IPS DF 6.9 (cell line): ENCODE data around the gene PLA2G15.

ENCODE experiments used
- DNase-seq: peaks from one replicate; pipeline ENCODE4 v3.0.0-alpha.2; 2013; ENCODE audit warnings: low read depth, low spot score
- H3K27ac ChIP-seq: one replicate; pipeline ENCODE4 v1.5.1; 2013; ENCODE audit warnings: low read length, control low read depth
- H3K27me3 ChIP-seq: 2 replicates; pipeline ENCODE4 v1.6.1; 2013; ENCODE audit warnings: mild to moderate bottlenecking, low read length; ENCODE audit not compliant: control insufficient read depth, insufficient read depth
- H3K36me3 ChIP-seq: 2 replicates; pipeline ENCODE4 v1.6.1; 2013; ENCODE audit warnings: low read length; ENCODE audit not compliant: control insufficient read depth, insufficient read depth
- H3K4me1 ChIP-seq: 2 replicates; pipeline ENCODE4 v1.6.1; 2013; ENCODE audit warnings: low read length; ENCODE audit not compliant: control insufficient read depth, insufficient read depth
- H3K4me3 ChIP-seq: 2 replicates; pipeline ENCODE4 v1.5.1; 2013; ENCODE audit warnings: mild to moderate bottlenecking, low read length
- H3K9me3 ChIP-seq: 2 replicates; pipeline ENCODE4 v1.6.1; 2013; ENCODE audit warnings: low read length, inconsistent platforms; ENCODE audit not compliant: control insufficient read depth, insufficient read depth
- WGBS: extraction: QIAGEN DNeasy Blood & Tissue Kit; methylation state at CpG from one replicate; pipeline ENCODE4 v1.1.7; 2013; ENCODE audit warnings: mixed read lengths, missing lambda C conversion rate; ENCODE audit not compliant: insufficient read length, insufficient coverage; 5-methylcytosine and 5-hydroxymethylcytosine counted together

Gene PLA2G15

GRCh38 chr16:68253721-68254120 is 8.5 kb downstream of the PLA2G15 start:
- Histone ChIP-seq H3K4me1 (no peaks in the 10 kb centered on the region), H3K4me3 (no peak overlapping the region), H3K27me3 (no peaks in the 10 kb centered on the region), H3K36me3 (no peaks in the 10 kb centered on the region; the same call in 1 of the 2 replicates), H3K27ac (no peak overlapping the region), H3K9me3 (no peaks in the 10 kb centered on the region)
- no peak for DNase-seq
- no CpG with 5 or more reads among the region's 4 CpGs for WGBS

GRCh38 chr16:68255712-68256111 is 10.5 kb downstream of the PLA2G15 start:
- DNase-seq = no peak
- Histone ChIP-seq H3K9me3 (no peaks in the 10 kb centered on the region), H3K27me3 (no peaks in the 10 kb centered on the region), H3K4me1 (no peaks in the 10 kb centered on the region), H3K27ac (no peak overlapping the region), H3K36me3 (peaks cover 2% of the 10 kb centered on the region; the same call in 1 of the 2 replicates), H3K4me3 (no peak overlapping the region)
- WGBS = no CpG with 5 or more reads among the region's 18 CpGs

GRCh38 chr16:68257251-68257905 is 12.2 kb downstream of the PLA2G15 start:
- DNase-seq = no peak
- no CpG with 5 or more reads among the region's 6 CpGs for WGBS
- no peak overlapping the region for H3K27ac ChIP-seq
- H3K27me3 ChIP-seq = no peaks in the 10 kb centered on the region
- no peaks in the 10 kb centered on the region for H3K4me1 ChIP-seq
- no peaks in the 10 kb centered on the region for H3K9me3 ChIP-seq
- peaks cover 2% of the 10 kb centered on the region; the same call in 1 of the 2 replicates for H3K36me3 ChIP-seq
- H3K4me3 ChIP-seq = no peak overlapping the region

- WGBS = no CpG with 5 or more reads among the region's 13 CpGs
Measured at GRCh38 chr16:68257906-68258800, 13.0 kb downstream of the PLA2G15 start.

GRCh38 chr16:68259007-68259825 is 14.0 kb downstream of the PLA2G15 start:
- no CpG with 5 or more reads among the region's 27 CpGs for WGBS
- Histone ChIP-seq H3K27ac (no peak overlapping the region), H3K27me3 (no peaks in the 10 kb centered on the region), H3K4me1 (no peaks in the 10 kb centered on the region), H3K36me3 (peaks cover 2% of the 10 kb centered on the region; the same call in 1 of the 2 replicates), H3K4me3 (no peak overlapping the region), H3K9me3 (no peaks in the 10 kb centered on the region)
- no peak for DNase-seq

More at GRCh38 chr16:68257906-68258800, 13.0 kb downstream of the PLA2G15 start:
- Histone ChIP-seq H3K4me1 (no peaks in the 10 kb centered on the region), H3K27me3 (no peaks in the 10 kb centered on the region), H3K36me3 (peaks cover 2% of the 10 kb centered on the region; the same call in 1 of the 2 replicates), H3K27ac (no peak overlapping the region), H3K9me3 (no peaks in the 10 kb centered on the region), H3K4me3 (no peak overlapping the region)
- no peak for DNase-seq

- H3K4me1 ChIP-seq = peaks cover 2% of the 10 kb centered on the region; the same call in 1 of the 2 replicates
- no CpG with 5 or more reads among the region's 11 CpGs for WGBS
- H3K9me3 ChIP-seq = no peaks in the 10 kb centered on the region
- H3K36me3 ChIP-seq = peaks cover 2% of the 10 kb centered on the region; the same call in 1 of the 2 replicates
- H3K27ac ChIP-seq = no peak overlapping the region
- no peak for DNase-seq
- peak overlapping the region; percentile 97; the same call in 1 of the 2 replicates for H3K4me3 ChIP-seq
- H3K27me3 ChIP-seq = no peaks in the 10 kb centered on the region
Measured at GRCh38 chr16:68263559-68264127, 18.5 kb downstream of the PLA2G15 start.

GRCh38 chr16:68264128-68265077 is 19.2 kb downstream of the PLA2G15 start, which contains the start of gene SLC7A6:
SLC7A6 (plus strand) TSS chr16:68264526; CDS start chr16:68274727, 10,201 bp downstream.
- H3K36me3 ChIP-seq = no peaks in the 10 kb centered on the region; the same call in 1 of the 2 replicates
- H3K9me3 ChIP-seq = no peaks in the 10 kb centered on the region
- DNase-seq = no peak
- H3K27ac ChIP-seq = no peak within 1 kb of the TSS
- peaks cover 2% of the 10 kb centered on the region; the same call in 1 of the 2 replicates for H3K4me1 ChIP-seq
- peak within 1 kb of the TSS; percentile 97 for H3K4me3 ChIP-seq
- no CpG with 5 or more reads among the region's 123 CpGs for whole genome bisulfite sequencing
- H3K27me3 ChIP-seq = no peaks in the 10 kb centered on the region

GRCh38 chr16:68265078-68265920 is 20.1 kb downstream of the PLA2G15 start:
- no CpG with 5 or more reads among the region's 23 CpGs for WGBS
- no peaks in the 10 kb centered on the region; the same call in 1 of the 2 replicates for H3K36me3 ChIP-seq
- H3K9me3 ChIP-seq = no peaks in the 10 kb centered on the region
- H3K27me3 ChIP-seq = no peaks in the 10 kb centered on the region
- H3K4me1 ChIP-seq = peaks cover 2% of the 10 kb centered on the region; the same call in 1 of the 2 replicates
- no peak overlapping the region for H3K27ac ChIP-seq
- H3K4me3 ChIP-seq = peak overlapping the region; percentile 97; the same call in 1 of the 2 replicates
- no peak for DNase-seq
